ENCODE data around the gene TBCK.

DNA sequence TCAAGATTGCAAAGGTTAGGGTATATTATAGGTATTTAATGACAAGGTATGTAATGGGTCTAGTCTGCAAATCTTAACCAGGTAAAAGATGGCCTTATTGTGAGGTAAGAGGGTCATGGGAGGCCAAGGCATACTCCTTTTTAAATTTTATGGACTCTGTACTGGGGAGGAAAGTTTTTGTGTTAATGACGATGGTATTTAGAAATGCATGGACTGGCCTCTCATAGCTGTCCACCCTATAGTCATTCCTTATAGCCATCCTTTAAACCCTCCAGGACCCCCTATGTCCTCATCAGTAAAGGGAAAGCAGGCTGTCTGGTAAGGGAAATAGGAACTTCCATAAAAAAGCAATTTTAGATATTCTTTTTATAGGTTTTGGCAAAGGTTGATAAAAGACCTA is 1.8 kb upstream of the TBCK start:
- TF ChIP-seq, protein P1, sequence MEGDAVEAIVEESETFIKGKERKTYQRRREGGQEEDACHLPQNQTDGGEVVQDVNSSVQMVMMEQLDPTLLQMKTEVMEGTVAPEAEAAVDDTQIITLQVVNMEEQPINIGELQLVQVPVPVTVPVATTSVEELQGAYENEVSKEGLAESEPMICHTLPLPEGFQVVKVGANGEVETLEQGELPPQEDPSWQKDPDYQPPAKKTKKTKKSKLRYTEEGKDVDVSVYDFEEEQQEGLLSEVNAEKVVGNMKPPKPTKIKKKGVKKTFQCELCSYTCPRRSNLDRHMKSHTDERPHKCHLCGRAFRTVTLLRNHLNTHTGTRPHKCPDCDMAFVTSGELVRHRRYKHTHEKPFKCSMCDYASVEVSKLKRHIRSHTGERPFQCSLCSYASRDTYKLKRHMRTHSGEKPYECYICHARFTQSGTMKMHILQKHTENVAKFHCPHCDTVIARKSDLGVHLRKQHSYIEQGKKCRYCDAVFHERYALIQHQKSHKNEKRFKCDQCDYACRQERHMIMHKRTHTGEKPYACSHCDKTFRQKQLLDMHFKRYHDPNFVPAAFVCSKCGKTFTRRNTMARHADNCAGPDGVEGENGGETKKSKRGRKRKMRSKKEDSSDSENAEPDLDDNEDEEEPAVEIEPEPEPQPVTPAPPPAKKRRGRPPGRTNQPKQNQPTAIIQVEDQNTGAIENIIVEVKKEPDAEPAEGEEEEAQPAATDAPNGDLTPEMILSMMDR (IDR thresholded peaks at IDR 0.05 in 2 of 3, conservative IDR thresholded peaks at IDR 0.05 in 1 of 3; ENCODE audit: borderline replicate concordance in 1 of 3, insufficient read depth in 1 of 3, low read depth in 2 of 3, low read length in 2 of 3) = no peak
- TF ChIP-seq SIN3A (IDR thresholded peaks at IDR 0.05; ENCODE audit: low read depth) (no peak), POLR2A (IDR thresholded peaks at IDR 0.05; ENCODE audit: borderline replicate concordance, extremely low read depth, insufficient read depth, insufficient read length) (no peak), ZFX (IDR thresholded peaks at IDR 0.05) (no peak), SP1 (IDR thresholded peaks at IDR 0.05; ENCODE audit: low read depth) (no peak), ELF1 (IDR thresholded peaks at IDR 0.05; ENCODE audit: borderline replicate concordance, low read depth) (no peak), JUND (IDR thresholded peaks at IDR 0.05) (no peak)
